GM15510 (cell line): Measurements from ENCODE around the gene MTMR12.

Experiments
- POLR2A ChIP-seq: IDR thresholded peaks from 3 replicates; pipeline ENCODE4 v1.6.1; 2011; ENCODE audit warnings: borderline replicate concordance; ENCODE audit not compliant: insufficient read length; ENCODE audit errors: extremely low read depth

The MTMR12 gene

DNA sequence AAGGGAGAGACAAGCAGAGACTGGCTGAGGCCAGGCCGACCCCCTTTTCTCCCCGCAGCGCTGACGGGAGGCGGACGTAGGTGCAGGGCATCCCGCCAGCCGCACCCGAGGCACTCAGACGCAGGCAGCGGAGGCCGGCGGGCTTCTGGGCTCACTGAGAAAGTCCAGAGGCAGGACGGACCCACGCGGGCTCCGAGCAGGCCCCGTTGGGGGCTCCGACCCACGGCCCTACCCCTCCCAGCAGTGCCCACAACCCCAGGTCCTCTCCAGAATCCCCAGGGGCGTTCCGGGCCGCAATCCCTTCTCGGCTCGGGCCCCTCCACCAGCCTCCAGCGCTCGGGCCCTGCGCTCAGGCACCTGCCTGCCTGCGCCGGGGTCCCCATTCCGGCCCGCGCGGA, 543 bp downstream of the MTMR12 start:
- no peak for TF ChIP-seq POLR2A

DNA sequence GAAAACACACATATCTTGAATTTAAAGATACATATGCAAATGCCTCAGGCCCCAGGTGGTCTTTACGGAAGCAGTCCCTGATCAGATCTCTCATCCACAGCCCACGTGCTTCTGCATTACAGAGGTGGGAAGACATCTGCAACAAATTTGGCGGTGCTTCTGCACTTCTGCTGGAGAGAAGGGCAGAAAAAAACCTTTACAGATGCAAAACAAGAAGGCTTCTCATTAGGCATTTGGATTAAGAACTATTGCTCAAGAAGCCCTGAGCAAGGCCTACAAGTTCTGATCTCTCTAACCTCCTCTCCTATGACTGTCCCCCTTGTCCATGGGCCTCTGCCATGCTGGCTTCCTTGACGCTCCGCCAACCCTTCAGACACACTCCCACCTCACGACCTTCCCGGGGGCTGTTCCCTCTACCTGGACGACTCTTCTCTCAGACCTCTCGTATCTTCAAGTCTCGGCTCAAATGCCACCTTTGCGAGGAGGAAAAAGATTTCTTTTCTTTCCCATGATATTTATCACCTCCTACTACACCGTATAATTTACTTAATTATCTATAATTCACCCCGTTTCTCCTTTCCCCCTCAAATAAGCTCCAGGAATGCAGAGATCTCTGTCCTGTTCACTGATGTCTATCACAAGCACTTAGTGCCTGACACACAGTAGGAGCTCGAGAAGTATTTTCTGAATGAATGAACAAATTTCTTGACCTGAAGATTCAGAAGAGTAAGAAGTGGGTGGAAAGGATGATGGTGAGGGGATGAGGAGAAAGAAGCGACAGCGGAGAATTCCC, 1.1 kb downstream of the MTMR12 start:
- TF ChIP-seq POLR2A, result no peak

DNA sequence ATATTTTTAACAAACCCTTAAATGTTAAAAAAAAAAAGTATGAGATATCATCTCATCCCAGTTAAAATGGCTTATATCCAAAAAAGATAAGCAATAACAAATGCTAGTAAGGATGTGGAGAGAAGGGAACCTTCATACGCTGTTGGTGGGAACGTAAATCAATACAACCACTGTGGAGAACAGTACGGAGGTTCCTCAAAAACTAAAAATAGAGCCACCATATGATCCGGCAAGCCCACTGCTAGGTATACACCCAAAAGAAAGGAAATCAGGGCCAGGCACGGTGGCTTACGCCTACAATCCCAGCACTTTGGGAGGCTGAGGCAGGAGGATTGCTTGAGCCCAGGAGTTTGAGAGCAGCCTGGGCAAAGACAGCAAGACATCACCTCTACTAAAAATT, 3.0 kb downstream of the MTMR12 start:
- TF ChIP-seq POLR2A, result no peak

- TF ChIP-seq POLR2A, result no peak
Observed at GRCh38 chr5:32308946-32309345, 3.8 kb downstream of the MTMR12 start.

DNA sequence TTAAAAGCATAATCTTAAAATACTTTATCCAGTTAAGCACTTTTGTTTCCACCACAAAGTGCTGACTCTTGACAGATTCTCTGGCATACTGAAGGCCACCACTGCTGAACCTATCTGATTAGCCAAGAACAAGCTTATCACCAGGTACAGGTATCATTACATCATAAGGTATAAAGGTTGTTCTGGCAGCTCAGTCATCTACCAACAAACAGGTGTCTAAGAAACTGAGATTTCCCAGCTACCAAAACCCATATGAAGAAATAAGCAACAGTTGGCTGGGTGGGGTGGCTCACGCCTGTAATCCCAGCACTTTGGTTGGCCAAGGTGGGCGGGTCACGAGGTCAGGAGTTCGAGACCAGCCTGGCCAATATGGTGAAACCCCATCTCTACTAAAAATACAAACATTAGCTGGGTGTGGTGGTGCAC, 5.0 kb downstream of the MTMR12 start:
- no peak for TF ChIP-seq POLR2A

GRCh38 chr5:32304622-32305021, 8.1 kb downstream of the MTMR12 start:
- TF ChIP-seq POLR2A, result no peak

DNA sequence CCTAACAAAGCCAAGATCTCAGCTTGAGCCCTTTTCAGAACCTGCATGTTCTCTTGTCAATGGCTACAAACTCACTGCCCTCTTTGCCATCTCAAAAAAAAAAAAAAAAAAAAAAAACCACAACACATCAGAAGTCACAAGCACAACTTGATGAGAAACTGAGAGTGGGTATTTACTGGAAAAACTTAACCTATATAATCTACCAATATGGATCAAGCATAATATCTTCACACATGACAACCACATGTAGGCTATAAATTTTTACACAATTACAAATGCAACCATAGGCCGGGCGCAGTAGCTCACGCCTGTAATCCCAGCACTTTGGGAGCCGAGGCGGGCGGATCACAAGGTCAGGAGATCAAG, 9.0 kb downstream of the MTMR12 start:
- no peak for TF ChIP-seq POLR2A

DNA sequence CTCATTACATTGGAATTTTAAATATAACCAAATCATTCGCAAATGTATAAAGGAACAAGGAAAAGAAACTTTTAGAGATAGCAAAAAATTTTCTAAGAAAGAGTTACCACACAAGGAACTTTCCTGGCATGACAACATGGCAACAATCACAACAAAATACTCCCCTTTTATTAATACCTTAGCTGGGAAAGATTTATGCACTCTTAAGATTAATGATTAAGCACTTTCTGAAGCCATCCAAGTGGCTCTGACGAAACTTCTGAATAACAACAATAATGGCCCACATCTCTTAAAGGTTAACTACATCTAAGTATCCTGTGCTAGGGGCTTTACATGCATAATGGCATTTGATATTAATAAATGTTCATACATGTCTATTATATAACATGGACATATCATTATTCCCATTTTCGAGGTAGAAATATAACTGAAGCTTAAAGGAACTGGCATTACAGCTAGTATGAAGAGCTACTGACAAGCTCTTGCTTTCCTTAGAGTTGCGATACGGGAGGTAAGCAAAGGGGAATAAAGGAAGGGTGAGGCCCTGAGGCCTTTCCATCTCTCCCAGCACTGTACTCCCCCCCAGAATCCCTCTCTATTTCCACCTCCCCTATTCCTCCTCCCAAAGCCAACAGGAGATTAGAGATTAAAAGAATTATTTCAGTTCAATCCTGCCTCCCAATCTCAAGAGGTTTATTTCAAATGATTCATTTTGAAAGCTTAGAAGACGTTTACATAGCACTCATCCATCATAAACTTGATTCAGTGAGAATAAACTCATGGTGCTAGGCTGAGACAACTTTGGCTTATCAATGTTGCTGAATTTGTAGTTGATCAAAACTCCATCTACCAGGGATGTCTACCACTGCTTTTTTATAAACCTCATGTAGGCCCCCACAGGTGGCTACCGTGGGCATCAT, 9.6 kb downstream of the MTMR12 start:
- no peak for TF ChIP-seq POLR2A

DNA sequence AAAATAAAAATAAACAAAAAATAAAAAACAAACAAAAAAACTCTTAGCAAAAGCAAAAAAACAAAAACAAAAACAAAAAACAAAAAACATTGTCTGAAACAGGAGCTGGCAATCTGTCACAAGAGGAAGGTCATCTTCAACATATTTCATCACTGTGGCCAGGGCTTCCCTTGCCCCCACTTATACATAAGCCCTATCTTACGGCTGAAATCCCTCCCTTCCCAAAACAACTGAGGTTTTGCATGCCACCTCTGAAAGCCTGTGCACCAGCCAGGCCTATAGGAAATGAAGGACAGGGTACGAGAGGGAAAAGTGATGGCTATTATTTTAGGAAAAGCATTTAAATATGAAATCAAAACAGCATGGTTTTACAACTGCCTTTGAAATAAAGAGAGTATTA, 10.8 kb downstream of the MTMR12 start:
- TF ChIP-seq POLR2A, result no peak

DNA sequence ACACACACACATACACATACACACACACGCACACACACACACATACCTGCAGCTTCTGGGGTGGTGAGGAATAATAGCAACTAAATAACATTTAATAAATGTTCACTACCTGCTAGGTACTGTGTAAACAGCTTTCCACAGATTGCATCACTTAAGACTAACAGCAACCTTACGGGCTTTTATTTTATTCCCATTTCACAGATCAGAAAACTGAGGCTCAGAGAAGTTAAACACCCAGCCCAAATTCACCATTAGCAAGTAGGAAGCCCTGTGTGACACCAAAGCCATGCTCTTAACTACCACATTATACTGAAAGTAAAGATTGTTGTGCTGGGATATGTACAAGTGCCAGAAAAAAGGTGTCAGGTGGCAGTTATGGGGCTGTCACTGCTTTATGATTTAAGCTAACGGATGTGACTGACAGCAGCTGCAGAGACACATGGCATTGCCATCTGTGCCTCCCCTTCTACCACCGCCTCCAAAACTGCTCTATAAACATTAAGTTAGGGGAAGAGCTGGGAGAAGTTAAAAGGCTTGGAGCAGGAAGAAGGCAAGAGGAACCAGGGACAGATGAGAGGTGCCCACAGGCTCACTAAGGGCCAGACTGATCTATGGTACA, 13.6 kb downstream of the MTMR12 start:
- TF ChIP-seq POLR2A, result no peak

GRCh38 chr5:32298059-32298415, 14.7 kb downstream of the MTMR12 start:
- no peak for TF ChIP-seq POLR2A

- no peak for TF ChIP-seq POLR2A
Observed at GRCh38 chr5:32297181-32298058, 15.3 kb downstream of the MTMR12 start.

- TF ChIP-seq POLR2A, result no peak
Observed at GRCh38 chr5:32291591-32291990, 21.1 kb downstream of the MTMR12 start.

- no peak for TF ChIP-seq POLR2A
Observed at GRCh38 chr5:32290922-32291321, 21.8 kb downstream of the MTMR12 start.
